ENCODE measurements around the gene S100PBP. TPM values are rescaled to one million over a fixed set of nuclear protein-coding genes. Genes with fewer than 3 reads are reported as not detected.

S100PBP gene
- total RNA-seq, 1 experiment from 2014 or later: 50.1 TPM

- H4K5ac ChIP-seq (ENCODE audit: insufficient read length, low read depth, low read length): no peak overlapping the region
- H4K20me1 ChIP-seq (ENCODE audit: control insufficient read depth, insufficient read depth, insufficient read length): no peaks in the 10 kb centered on the region
- peak overlapping the region; percentile 78 for H3K18ac ChIP-seq (ENCODE audit: insufficient read length, low read depth, low read length)
- H3K27ac ChIP-seq (ENCODE audit: insufficient read length, low read depth, low read length): no peak overlapping the region
- no peaks in the 10 kb centered on the region for H3K27me3 ChIP-seq (ENCODE audit: insufficient read depth, low read length)
- Mint-ChIP-seq H3K27me3 (ENCODE audit: low read depth) (no peaks in the 10 kb centered on the region), H3K4me1 (peaks cover 39 to 55% of the 10 kb centered on the region in 2 experiments), H3K4me3 (peak overlapping the region; percentile 87 to 94), H3K36me3 (ENCODE audit: insufficient read depth in 1 of 3, low read depth in 3 of 3) (peaks cover 27 to 37% (median 28%) of the 10 kb centered on the region in 3 experiments; a peak in 6 of 7 replicates), H3K27ac (peak overlapping the region; percentile 97 to 99 (median 98)), H3K9me3 (no peaks in the 10 kb centered on the region)
- H3K79me1 ChIP-seq (ENCODE audit: insufficient read depth, low read depth, low read length, poor library complexity, severe bottlenecking): peaks cover 2% of the 10 kb centered on the region
- no peak for DNase-seq
- H4K91ac ChIP-seq (ENCODE audit: insufficient read length, low read depth, low read length): peak overlapping the region; percentile 10
- no CpG with 5 or more reads among the region's 15 CpGs for WGBS (ENCODE audit: extremely low coverage, insufficient read length, low lambda C conversion rate)
- no peak overlapping the region for H3K23ac ChIP-seq (ENCODE audit: insufficient read length, low read depth, low read length)
- H2AFZ ChIP-seq (ENCODE audit: low read length): no peak overlapping the region
- H4K8ac ChIP-seq (replicated peaks; ENCODE audit: insufficient read length, low read depth, low read length): no peak overlapping the region
- peak overlapping the region; percentile 6; the same call in 1 of the 2 replicates for H3K4ac ChIP-seq (ENCODE audit: low read depth, low read length)
- H2BK15ac ChIP-seq (ENCODE audit: low read depth, low read length): no peak overlapping the region
- peaks cover 45% of the 10 kb centered on the region; the same call in 1 of the 2 replicates for H3K79me2 ChIP-seq (ENCODE audit: insufficient read depth, low read length)
- H3T11ph ChIP-seq (ENCODE audit: low read length): no peak overlapping the region
- no peak overlapping the region for H2BK20ac ChIP-seq (ENCODE audit: low read depth, low read length, poor library complexity, severe bottlenecking)
- H2BK12ac ChIP-seq (ENCODE audit: insufficient read length, low read depth, low read length): no peak overlapping the region
- no peak overlapping the region for H2AK5ac ChIP-seq (ENCODE audit: insufficient read length, low read length)
- no peak overlapping the region for H2BK5ac ChIP-seq (ENCODE audit: insufficient read length, low read length)
- H3K14ac ChIP-seq (ENCODE audit: insufficient read depth, low read length): peak overlapping the region; percentile 93
- H3K9me3 ChIP-seq (ENCODE audit: control insufficient read depth, low read depth, low read length): no peaks in the 10 kb centered on the region
- no peak for TF ChIP-seq CTCF (conservative IDR thresholded peaks at IDR 0.05)
- H3K4me2 ChIP-seq (ENCODE audit: insufficient read depth, insufficient read length, low read length): peak overlapping the region; percentile 92
- peak overlapping the region; percentile 41 for H2BK120ac ChIP-seq (ENCODE audit: low read depth, low read length, poor library complexity, severe bottlenecking)
- peaks cover 2% of the 10 kb centered on the region; the same call in 1 of the 2 replicates for H3K4me1 ChIP-seq (ENCODE audit: insufficient read depth, low read length)
- no peak overlapping the region for H3K56ac ChIP-seq (ENCODE audit: insufficient read length, low read depth, low read length)
- peak overlapping the region; percentile 96 for H3K9ac ChIP-seq (ENCODE audit: extremely low read depth, insufficient read length, low read length)
- H3K23me2 ChIP-seq (ENCODE audit: insufficient read length, low read depth, low read length, poor library complexity, severe bottlenecking): peaks cover 8% of the 10 kb centered on the region
These were observed 736 bp upstream of the S100PBP start for GRCh38 chr1:32816676-32817158.
